ENCODE results near the gene ATAD3C.
"Not testable (repeated sequence)": the region's sequence is repeated elsewhere in the genome, so short reads cannot be mapped to it uniquely, and the experiment has no call there.

Gene ATAD3C

GRCh38 chr1:1494311-1494710 is 44.8 kb downstream of the ATAD3C start:
- in situ Hi-C loops (cut with MboI; ENCODE audit: low sequenced_read_pairs): not testable (repeated sequence)

- in situ Hi-C loops (cut with MboI; ENCODE audit: low sequenced_read_pairs): not testable (repeated sequence)
Observed at GRCh38 chr1:1495461-1495975, 46.0 kb downstream of the ATAD3C start.

- in situ Hi-C loops (cut with MboI; ENCODE audit: low sequenced_read_pairs): not testable (repeated sequence)
Observed at GRCh38 chr1:1504777-1505365, 55.4 kb downstream of the ATAD3C start.

GRCh38 chr1:1505366-1505798 is 55.9 kb downstream of the ATAD3C start:
- in situ Hi-C loops (cut with MboI; ENCODE audit: low sequenced_read_pairs): not testable (repeated sequence)

- in situ Hi-C loops (cut with MboI; ENCODE audit: low sequenced_read_pairs): not testable (repeated sequence)
Observed at GRCh38 chr1:1505801-1506200, 56.3 kb downstream of the ATAD3C start.

- in situ Hi-C loops (cut with MboI; ENCODE audit: low sequenced_read_pairs): no loop called here
Observed at GRCh38 chr1:1507305-1507704, 57.8 kb downstream of the ATAD3C start.

GRCh38 chr1:1508775-1509464 is 59.4 kb downstream of the ATAD3C start:
- in situ Hi-C loops (cut with MboI; ENCODE audit: low sequenced_read_pairs): not testable (repeated sequence)

GRCh38 chr1:1509465-1509850 is 60.0 kb downstream of the ATAD3C start:
- in situ Hi-C loops (cut with MboI; ENCODE audit: low sequenced_read_pairs): not testable (repeated sequence)

GRCh38 chr1:1510912-1511532 is 61.5 kb downstream of the ATAD3C start:
- in situ Hi-C loops (cut with MboI; ENCODE audit: low sequenced_read_pairs): no loop called here

- in situ Hi-C loops (cut with MboI; ENCODE audit: low sequenced_read_pairs): no loop called here
Observed at GRCh38 chr1:1511533-1512285, 62.2 kb downstream of the ATAD3C start, which contains the start of gene ATAD3A. Gene ATAD3A, plus strand, starts transcription at chr1:1512162. Its CDS starts 107 bp downstream, at chr1:1512269.

GRCh38 chr1:1512425-1512824 is 62.9 kb downstream of the ATAD3C start:
- in situ Hi-C loops (cut with MboI; ENCODE audit: low sequenced_read_pairs): not testable (repeated sequence)

- in situ Hi-C loops (cut with MboI; ENCODE audit: low sequenced_read_pairs): not testable (repeated sequence)
Observed at GRCh38 chr1:1513675-1514074, 64.2 kb downstream of the ATAD3C start.

- in situ Hi-C loops (cut with MboI; ENCODE audit: low sequenced_read_pairs): not testable (repeated sequence)
Observed at GRCh38 chr1:1514376-1514775, 64.9 kb downstream of the ATAD3C start.

GRCh38 chr1:1516923-1517322 is 67.4 kb downstream of the ATAD3C start:
- in situ Hi-C loops (cut with MboI; ENCODE audit: low sequenced_read_pairs): not testable (repeated sequence)

GRCh38 chr1:1517973-1518620 is 68.6 kb downstream of the ATAD3C start:
- in situ Hi-C loops (cut with MboI; ENCODE audit: low sequenced_read_pairs): no loop called here

GRCh38 chr1:1518621-1519007 is 69.1 kb downstream of the ATAD3C start:
- in situ Hi-C loops (cut with MboI; ENCODE audit: low sequenced_read_pairs): not testable (repeated sequence)
